Breast epithelium (tissue), 3 donors: Measurements from ENCODE around the gene BFSP2.

ENCODE experiments used
- POLR2A ChIP-seq: fragments of 450-650 bp; IDR thresholded peaks from one replicate; pipeline ENCODE4 v1.6.1; 2016; ENCODE audit warnings: antibody characterized with exemption, mild to moderate bottlenecking, moderate library complexity
- POLR2AphosphoS5 ChIP-seq, 3 donors: sonication (generic); formaldehyde crosslinking; IDR thresholded peaks; one replicate each; pipeline ENCODE4 v1.6.1; 2017; ENCODE audit warnings: antibody characterized with exemption in 3 of 3
- TF ChIP-seq, protein P1 (sequence below), 3 donors: fragments of 450-650 bp; IDR thresholded peaks; one replicate each; pipeline ENCODE4 v1.5.1; 2016 to 2017; ENCODE audit warnings: antibody characterized with exemption in 3 of 3, mild to moderate bottlenecking in 3 of 3, moderate library complexity in 3 of 3

DNA sequence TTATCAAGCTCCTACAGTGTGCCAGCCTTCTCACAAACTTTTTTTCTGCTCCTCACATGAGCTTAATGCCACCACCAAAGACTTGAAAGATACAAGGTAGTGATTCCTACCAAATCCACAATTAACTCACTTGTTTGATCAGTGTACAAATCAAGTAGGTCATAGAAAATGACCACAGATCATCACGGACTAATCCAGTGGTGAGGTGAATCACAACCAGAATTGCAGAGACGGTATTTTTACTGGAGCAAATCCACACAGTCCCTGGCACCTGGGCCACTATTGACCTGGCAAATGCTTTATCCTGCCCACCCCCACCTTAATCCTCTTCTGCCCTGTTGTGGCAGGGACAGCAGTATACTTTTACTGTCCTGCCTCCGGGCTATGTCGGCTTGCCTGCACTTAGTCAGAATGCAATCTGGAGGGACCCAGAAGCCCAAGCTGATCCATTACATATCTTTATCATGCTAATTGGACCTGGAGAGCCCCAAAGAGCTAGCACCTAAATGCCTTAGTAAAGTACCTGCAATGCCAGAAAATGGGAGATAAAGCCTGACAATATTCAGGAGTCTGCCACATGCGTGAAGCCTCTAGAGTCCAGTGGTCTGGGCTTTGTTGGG lies 89.7 kb downstream of the BFSP2 start:
- TF ChIP-seq, protein P1, sequence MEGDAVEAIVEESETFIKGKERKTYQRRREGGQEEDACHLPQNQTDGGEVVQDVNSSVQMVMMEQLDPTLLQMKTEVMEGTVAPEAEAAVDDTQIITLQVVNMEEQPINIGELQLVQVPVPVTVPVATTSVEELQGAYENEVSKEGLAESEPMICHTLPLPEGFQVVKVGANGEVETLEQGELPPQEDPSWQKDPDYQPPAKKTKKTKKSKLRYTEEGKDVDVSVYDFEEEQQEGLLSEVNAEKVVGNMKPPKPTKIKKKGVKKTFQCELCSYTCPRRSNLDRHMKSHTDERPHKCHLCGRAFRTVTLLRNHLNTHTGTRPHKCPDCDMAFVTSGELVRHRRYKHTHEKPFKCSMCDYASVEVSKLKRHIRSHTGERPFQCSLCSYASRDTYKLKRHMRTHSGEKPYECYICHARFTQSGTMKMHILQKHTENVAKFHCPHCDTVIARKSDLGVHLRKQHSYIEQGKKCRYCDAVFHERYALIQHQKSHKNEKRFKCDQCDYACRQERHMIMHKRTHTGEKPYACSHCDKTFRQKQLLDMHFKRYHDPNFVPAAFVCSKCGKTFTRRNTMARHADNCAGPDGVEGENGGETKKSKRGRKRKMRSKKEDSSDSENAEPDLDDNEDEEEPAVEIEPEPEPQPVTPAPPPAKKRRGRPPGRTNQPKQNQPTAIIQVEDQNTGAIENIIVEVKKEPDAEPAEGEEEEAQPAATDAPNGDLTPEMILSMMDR (IDR thresholded peaks at IDR 0.05) = no peak
- no peak for TF ChIP-seq POLR2A
- TF ChIP-seq POLR2AphosphoS5 (IDR thresholded peaks at IDR 0.05) = no peak
